GM04503 (cell line): ENCODE data around the gene ZNF536.
A peak's percentile ranks its signal among the peaks of the same experiment; 100 is the strongest.
"Not testable (repeated sequence)": the region's sequence is repeated elsewhere in the genome, so short reads cannot be mapped to it uniquely, and the experiment has no call there.

Experiments
- DNase-seq: peaks from one replicate; pipeline ENCODE4 v3.0.0-alpha.2; 2012; ENCODE audit warnings: low read depth

Gene ZNF536

DNA sequence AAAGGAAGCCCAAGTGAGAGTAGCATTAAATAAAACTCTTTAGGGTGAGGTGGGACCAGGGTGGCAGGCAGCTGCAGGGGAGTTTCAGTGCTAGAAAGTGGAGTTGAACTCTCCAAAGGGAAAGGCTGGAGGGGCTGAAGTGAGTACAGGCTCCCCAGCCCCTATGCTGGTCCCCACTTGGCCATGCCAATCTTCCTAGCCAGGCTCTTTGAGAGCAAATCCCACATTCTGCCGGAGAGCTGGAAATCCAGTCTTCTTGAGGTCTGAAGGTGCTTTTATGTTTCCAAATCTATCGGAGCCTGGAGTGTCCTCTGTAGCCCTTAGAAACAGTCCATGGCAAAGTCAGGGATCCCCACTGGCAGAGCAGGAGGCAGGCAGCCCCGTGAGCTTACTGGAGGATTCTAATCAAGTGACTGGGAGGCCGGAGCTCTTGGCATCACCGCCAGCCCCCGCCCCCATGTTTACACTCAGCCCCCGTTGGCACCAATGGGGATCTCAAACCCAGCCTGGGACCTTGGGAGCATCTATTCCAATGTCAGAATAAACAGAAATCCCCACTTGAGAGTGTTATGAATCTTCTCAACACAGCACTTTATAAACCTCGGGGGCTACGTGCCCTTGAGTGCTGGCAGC lies 18.3 kb downstream of the ZNF536 start:
- DNase-seq: no peak

DNA sequence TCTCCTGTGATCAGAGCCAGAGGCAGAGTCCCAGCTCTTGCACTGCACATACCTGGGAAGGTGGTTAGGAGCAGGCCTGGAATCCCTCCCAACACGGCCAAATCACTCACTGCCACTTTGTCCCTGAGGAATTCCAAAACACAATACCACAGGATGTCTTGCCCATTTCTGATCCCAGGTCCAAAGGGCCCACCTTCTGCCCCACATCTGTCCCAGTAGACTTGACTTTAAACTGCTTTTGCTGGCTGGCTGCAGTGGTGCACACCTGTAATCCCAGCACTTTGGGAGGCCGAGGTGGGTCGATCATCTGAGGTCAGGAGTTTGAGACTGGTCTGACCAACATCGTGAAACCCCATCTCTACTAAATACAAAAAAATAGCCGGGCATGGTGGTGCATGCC lies 18.9 kb downstream of the ZNF536 start:
- no peak for DNase-seq

DNA sequence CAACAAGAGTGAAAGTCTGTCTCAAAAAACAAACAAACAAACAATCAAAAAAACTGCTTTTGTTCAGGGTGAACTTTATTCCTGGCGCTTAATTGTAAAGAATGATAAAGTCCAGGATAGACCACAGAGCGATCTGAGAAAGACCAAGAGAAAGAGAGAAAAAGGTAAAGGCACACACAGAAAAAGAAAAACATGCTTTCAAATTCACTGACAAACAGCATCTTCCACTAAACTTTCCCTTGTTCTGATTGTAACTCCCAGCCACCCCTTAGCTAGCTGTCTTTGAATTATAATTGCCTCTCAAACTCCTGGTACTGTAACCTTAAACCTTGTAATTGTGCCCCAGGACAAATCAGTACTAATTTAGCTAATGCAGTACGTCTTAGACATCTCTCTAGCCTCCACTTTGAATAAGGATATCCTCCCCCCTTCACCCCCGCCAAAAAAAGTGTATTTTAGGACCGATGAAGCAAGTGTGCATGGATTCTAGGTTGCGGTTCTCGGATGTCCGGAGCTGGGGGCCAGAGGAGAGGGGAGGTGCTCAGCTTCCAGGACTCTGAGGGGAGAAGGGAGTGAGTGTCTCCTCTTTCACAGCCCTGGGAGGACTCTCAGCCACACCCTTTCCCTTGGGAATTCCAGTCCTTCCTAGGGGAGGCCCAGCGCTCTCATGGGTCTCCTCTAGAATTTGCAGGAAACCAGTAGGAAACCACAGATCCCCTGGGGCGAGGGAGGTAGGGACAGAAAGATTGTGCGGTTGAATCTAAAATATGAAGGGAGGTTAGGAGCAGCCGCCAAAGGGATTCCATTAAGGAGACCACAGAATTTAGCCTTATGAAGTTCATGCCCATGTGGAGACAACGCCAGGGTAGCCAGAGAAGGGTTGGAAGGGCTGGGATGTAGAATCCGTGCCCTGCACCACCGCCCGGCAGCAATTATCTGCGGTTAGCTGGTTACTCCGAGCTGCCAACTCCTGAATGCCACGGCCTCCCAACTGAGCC lies 19.7 kb downstream of the ZNF536 start:
- peak; percentile 84 for DNase-seq

DNA sequence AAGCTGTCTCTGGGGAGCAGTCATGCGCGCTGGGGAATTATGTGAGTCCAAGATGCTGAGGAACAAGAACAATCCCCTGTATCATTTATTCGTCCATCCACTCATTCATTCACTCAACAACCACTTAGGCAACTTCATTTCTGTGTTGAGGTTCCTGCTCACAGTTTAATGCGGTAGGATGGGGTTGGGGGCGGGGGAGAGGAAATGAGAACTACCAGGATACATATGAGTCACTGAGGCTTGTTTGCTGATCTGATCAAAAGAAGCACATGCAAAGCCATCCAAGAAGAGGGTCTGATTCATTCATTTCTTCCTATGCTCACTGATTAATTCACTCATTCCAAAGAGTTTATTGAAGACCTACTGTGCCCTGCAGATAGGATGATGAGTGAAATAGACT lies 20.9 kb downstream of the ZNF536 start:
- peak; percentile 18 for DNase-seq

DNA sequence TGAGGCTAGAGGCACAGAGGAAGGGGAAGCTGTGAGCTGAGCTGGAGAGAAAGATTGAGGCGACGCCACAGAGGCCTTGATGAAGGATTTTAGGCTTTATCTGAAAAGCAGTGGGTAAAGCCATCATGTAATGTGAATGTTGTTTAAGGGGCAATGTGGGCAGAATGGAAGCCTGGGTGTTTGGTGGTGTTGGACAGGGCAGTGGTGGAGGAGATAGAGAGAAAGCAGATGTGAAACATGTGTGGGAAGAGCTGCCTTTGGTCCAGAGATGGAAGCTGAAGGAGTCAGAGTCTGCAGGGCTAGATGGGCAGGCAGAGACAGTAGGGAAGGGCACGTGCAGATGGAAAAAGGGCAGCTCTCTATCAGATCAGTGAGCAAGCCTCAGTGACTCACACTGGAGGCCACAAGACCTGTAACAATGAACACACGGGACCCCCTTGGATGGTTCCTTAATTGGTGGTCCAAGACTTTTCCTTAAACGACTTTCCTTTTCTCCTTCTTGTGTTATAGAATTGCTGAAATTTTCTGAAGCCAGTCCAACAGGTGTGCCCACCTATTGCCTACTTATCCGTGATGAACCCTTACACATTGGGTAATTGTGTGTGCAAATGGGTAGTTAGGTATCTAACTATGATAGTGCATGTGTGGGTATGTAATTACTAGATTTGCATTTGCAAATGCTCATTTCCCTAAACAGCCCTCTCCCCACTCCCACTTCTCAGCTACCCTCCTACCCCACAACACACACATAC lies 21.7 kb downstream of the ZNF536 start:
- DNase-seq: no peak

DNA sequence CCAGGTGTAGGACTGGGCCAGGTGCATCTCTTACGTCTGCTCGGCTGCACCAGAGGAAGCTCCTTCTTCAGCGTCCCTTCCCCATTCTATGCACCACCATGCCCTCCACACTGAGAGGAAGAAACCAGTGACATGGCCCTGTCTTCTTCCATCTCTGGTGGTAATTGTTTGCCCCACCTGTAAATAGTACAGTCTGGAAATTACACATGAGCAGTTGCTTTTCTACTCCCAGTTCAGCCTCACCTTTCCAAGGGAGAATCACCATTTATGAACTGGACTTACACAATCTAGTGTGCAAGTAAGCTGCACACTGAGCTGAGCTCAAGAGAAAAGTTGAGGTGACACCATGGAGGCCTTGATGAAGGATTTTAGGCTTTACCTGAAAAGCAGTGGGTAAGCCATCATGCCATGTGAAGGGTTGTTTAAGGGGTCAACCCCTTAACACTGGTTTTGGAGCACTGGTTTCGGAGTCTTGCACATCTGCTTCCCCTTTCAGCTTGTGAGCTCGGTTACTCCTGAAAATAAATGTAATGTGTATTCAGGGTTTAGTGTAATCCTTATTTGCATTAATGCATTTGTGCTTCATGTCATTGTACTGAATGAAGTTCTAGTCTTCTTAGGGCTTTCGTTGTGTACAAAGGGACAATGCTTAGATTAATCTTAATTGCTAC lies 22.4 kb downstream of the ZNF536 start:
- DNase-seq: no peak

DNA sequence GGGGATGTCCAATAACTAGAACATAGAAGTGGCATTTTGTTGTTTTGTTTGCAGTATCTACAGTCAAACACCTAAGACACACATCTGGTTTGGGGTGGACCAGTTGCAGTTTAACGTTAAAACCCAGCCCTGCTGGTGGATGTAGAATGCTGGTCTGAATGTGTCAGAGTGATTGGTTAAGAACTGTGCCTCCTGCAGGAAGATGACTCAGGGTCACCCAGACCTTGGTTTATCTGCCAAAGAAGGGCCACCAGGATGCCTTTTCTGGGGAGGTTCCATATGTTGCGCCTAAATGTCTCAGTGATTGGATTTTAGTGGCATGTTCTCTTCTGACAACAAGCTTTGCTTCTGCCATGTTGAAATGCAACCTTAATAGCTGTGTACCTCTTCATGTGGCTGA lies 23.1 kb downstream of the ZNF536 start:
- DNase-seq: no peak

DNA sequence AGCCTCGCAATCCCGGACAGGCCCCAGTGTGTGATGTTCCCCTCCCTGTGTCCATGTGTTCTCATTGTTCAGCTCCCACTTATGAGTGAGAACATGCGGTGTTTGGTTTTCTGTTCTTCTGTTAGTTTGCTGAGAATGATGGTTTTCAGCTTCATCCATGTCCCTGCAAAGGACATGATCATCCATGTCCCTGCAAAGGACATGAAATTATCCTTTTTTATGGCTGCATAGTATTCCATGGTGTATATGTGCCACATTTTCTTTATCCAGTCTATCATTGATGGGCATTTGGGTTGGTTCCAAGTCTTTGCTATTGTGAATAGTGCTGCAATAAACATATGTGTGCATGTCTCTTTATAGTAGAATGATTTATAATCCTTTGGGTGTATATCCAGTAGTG lies 26.4 kb downstream of the ZNF536 start:
- not testable (repeated sequence) for DNase-seq

DNA sequence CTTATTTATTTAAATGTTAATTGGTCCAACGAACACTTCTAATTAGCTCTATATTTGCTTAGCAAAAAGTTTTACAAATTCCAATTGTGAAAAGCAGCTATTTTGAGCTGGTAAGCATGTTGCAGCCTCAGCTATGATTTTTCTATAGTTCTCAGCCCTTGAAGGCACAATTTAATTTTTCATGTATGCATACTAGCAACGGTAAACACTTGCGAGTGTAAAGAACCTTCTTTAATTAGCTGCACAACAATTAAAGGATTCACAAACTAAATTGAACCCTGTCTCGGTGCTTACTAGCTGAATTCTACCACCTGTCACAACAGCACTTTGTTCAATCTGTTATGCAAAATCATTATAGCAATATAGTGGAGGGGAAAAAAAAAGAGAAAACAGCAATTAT lies 29.8 kb downstream of the ZNF536 start:
- DNase-seq: no peak

DNA sequence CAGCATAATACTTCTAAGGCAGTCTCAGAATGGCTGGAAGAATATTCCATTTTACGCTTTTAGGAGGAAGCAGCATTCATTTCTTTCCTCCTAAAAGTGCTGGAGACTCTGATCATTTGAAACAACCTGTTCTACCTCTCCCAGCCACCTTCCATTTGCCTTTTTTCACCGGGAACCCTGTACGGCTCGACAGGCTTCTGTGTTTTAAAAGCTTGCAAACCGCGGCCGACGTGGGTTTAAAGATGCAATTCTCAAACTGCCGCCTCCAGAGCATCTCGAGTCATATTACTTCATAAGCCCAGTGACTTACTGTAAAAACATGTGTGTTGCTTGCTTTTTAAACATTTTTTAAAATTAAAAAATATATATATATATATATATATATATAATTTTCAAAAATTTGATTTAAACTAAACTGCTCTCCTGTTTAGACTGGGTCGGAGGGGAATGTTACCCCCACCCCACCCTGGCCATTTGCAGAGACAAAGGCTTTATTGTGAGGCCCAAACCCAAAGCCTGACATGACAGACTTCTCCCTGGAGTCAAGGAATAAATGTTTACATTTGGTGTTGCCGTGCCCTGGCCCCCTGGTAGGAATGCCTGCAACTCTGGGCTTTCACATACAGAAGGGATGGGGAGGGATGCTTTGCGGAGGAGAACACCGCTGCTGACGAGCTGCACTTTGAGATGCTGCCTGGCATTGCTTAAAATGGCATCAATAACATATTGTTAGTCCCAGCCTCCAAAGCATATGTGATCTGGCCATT lies 30.4 kb downstream of the ZNF536 start:
- no peak for DNase-seq

DNA sequence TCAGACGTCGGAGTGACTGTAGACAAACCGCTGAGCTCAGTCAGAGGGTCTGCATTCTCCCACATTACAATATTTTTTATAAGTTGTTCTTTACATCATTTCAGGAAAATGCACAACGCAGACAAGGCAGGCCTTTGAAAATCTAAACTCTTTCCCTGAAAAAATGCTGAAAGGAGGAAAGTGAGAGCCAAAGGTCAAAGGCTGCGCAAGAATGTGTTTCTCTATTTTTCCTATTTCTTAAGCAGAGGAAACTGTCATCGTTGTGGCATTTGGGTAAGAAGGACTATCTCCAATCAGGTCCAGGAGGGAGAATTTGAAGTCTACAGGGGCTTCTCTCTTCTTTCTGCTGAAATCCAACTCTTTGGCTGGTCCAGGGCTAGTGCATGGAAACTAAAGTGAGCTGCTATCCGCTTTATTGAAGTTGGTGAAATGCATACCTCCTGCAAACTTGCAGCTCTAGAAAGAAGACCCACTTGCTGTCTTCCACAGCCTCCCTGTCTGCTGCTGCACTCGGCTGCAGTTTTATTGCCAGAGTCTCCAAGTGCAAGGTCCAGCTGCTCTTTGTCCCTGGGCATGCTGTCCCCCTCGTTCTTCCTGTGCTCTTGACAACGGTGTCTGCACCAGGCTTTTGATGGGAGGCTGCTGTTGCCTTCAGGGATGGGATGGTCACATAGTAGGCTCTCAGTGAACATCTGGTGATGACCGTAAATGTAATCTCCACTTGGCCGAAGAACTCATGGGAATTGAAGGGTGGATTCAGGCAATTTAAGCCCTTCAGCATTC lies 31.2 kb downstream of the ZNF536 start:
- no peak for DNase-seq

DNA sequence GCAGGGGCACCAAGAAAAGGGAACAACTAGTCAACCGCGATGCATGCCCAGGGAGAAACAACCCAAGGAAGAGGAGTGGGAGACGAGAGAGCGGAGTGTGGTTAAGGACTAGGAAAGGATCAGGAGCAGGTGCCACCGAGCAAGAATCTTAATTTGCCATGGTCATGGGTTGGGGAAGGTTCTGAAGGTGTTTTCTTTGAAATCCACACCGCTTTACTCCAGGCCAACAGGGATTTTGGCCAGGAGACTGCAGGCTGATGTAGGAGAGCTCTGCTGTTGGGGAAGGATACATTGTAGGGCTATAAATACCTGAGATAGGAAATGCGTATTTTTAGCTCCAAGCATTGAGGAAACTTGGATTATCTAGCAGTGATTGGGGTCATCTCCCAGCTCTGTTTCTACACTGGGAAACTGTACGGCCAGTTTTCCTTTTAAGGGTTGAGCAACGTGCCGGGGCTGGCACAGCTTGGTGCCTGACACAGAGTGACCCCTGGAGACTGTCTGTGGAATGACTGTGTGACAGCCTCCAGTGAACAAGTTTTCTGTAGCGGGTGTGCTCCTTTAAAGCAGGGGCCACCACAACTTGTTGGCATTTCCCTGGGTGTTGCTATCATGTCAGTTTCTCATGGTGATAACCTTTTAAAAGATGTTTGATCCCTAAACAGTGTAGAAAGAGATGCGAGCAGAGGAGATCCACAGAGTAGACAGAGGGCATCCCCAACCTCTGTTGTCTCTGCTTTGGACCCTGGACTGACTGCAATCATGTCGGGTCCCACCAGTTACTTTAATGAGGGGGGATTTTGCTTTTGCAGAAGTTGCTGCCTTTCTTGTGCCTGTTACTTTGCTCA lies 34.3 kb downstream of the ZNF536 start:
- peak; percentile 16 for DNase-seq

DNA sequence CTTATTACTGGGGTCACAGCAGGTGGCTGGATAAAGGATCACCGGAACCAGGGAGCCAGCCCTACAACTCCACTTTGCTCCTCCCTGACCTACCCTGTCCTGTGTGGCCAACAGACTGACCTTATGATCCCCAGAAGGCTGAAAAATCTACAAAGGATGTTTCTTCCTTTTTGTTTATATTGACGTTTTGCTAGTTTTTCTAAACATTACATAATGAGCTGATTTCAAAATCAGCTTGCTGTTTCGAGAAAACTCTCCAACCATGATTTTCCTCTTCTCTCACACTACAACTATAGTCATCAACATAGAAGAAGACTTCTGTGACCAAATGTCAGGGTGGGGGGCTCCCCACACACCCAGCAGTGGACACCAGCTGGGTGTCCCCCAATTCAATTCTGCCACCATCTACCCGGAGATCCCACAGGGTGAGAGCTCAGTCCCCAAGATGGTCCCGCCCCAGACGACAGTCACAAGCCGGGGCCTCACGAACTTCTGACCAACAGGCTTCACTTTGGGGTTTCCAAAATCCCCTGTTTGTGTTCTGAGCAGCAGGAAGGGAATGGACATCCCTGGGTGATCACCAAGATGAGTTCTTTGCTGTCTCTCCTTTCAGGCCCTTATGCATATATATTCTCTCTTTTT lies 35.0 kb downstream of the ZNF536 start:
- DNase-seq: no peak

DNA sequence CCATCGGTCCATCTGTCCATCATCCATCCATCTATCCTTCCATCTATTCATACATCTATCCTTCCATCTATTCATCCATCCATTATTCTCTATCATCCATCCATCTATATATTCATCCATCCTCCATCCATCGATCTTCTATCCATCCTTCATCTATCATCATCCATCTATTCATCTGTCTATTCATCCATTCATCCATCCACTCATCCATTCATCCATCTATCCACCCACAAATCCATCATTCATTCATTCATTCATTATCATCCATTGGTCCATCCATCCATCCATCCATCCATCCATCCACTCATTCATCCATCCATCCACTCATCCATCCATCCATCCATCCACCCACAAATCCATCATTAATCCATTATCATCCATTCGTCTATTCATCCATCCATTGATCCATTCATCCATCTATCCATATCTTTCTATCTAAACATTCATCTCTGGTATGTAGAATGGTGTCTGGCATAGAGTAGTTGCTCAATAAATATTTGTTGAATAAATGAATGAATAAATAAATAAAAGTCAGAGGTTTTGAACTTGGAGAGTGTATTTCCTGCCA lies 36.6 kb downstream of the ZNF536 start:
- no peak for DNase-seq

DNA sequence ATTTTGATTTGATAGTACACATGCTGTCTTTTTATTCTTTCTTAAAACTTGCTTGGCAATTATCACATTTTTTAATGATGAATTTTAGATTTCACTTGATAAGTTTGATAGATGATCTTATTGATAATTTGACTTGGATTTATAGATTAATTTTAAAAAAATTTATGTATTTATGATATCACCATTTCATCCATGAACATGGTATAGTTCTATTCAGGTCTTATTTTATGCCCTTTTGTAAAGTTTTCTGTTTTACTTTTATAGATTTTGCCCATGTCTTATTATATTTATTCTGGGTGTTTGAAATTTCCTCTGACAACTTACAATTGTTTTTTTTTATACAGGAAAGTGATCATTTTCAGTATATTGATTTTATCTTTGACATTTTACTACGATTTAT lies 39.5 kb downstream of the ZNF536 start:
- no peak for DNase-seq

DNA sequence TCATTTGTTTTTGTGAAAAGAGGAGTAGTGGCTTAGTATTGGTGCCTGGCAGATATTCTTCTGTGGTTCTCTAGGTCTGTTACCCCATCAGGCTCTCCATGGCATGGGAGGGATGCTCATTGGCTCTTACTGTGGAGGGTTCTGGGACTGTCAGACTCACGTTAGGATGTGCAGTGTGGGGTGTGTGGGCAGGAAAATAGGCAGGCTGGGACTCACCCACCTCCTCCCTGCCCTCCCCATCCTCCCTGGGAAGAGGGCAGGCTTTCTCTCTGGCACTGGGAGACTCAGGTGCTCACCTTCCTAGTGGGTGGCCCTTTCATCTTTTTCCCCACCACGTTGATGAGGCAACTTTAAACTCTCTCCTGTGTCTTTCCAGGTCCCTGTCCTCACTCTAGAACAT lies 44.2 kb downstream of the ZNF536 start:
- no peak for DNase-seq

DNA sequence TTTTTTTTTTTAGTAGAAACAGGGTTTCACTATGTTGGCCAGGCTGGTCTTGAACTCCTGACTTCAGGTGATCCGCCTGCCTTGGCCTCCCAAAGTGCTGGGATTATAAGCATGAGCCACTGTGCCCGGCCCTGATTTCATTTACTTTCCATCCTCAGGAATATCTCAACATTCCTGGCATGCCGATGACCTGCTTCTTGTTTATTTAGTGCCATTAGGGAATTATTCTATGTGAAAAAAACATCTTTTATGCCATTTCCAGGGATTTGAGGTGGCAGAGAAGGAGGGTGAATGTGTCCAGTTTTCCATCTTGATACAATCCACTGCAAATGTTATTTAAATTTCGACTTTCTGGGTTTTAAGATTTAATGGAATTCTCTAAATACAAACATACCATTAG lies 45.0 kb downstream of the ZNF536 start:
- DNase-seq: not testable (repeated sequence)

DNA sequence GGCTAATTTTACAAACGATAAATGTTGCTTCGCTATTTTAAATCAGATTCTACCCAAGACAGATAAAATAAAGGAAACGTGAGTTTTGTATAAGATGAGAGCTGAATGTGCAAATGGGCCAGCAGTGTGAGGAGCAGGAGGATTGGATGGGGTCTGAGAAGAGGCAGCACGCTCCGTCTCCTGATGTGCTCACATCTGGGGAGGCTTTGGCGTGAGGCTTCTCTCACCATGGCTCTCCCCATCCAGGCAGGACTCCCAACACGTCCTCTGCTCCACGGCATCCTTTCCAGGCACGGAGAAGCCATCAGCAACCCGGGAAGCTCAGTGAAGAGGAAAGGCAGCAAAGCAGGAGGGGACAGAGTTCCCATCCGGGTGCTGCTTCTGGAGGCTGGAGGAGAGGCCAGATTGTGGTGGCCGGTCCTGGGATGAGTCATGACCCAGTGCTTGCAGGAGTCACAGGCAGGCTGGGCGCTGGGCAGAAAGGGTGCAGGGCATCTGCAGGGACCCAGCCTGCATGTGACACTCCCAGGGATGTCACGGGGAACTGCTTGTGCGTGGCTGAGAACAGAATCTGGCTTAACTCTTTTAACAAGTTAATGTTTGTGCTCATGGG lies 47.5 kb downstream of the ZNF536 start:
- no peak for DNase-seq
